GM18526 (cell line): ENCODE measurements around the gene ASTN2.

Experiments
- POLR2A ChIP-seq: IDR thresholded peaks from 3 replicates; pipeline ENCODE4 v1.6.1; 2011; ENCODE audit not compliant: insufficient read length; ENCODE audit errors: extremely low read depth

ASTN2 gene

GRCh38 chr9:116549786-116550660 is 864.8 kb downstream of the ASTN2 start:
- TF ChIP-seq POLR2A, result no peak

DNA sequence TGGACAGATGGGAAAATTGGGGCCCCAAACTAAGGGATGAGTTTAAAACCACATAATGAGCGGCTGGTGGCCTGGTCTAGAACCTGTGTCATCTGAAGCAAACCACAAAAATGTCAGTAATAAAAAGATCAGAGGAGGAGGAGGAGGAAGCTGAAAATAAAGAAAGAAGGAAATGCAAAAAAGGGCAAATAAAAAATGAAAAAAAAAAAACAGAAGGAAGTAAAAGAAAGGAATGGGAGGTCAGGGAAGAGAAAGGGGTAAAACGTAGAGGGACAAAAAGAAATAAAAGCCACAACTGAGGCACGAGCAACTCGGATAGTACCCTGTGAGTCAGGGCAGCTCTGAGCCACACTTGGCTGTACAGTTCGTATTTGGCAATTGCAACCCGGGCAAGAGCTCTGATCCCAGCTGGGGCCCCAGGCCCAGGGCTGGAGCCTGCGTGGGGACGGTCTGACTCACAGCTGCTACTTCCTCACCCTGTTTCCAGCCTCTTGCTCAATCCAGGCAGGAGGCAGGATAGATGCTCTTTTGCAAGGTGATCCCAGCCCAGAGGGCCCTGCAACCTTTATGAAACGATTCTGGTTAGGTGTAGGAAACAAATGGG is 865.7 kb downstream of the ASTN2 start:
- no peak for TF ChIP-seq POLR2A

DNA sequence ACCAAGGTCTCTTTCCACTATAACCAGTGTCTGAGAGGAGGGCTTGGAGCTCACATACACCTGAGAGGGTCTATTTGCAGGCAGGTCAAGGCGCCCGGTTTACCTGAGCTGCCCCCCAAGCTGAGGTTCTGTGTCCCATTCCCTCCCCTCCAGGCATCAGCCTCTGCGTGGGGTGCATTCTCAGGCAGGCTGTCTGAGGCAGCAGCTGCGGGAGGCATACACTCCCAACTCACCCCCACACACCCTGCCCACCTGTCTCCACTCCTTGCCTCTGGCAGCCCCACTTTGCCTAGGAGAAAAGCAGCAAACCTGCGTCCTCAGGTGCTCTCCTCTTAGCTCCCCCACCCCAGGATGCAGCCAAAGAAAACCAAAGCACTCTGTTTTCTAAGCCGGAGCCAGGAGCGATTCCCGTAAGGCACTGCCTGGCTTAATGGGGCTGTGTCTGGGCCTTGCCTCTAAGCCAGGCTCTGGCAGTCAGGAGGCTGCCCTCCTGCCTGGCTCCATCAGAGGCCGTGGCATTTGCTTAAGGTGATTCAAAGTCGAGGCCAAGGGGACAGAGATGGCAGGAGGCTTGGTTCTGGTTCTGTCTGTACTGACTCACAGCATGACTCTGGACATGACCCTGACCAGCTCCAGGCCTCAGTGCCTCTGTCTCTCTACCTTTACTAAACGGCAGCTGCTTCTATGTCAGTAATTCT is 867.0 kb downstream of the ASTN2 start:
- no peak for TF ChIP-seq POLR2A

GRCh38 chr9:116546711-116547581 is 867.9 kb downstream of the ASTN2 start:
- no peak for TF ChIP-seq POLR2A

DNA sequence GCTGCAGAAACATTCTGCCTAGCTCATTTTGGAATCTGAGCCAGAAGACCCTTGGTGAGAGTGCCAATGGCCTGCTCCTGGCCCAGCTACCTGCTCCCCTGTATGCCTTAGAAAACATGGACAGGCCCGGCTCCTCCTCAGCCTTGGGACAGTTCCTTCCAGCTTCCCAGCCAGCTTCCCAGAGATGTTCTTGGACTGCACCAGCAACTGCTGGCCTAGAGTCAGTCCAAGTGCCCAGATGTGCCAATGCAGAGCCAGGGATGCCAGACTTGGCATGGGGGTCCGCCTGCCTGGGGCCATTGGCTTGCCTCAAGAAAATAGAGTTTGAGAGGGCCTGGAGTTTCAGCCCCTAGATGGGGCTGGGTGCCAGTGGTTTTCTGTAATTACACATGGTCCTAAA is 870.0 kb downstream of the ASTN2 start:
- no peak for TF ChIP-seq POLR2A

- TF ChIP-seq POLR2A, result no peak
Observed at GRCh38 chr9:116543731-116544400, 871.0 kb downstream of the ASTN2 start.

- TF ChIP-seq POLR2A, result no peak
Observed at GRCh38 chr9:116541402-116541801, 873.5 kb downstream of the ASTN2 start.

DNA sequence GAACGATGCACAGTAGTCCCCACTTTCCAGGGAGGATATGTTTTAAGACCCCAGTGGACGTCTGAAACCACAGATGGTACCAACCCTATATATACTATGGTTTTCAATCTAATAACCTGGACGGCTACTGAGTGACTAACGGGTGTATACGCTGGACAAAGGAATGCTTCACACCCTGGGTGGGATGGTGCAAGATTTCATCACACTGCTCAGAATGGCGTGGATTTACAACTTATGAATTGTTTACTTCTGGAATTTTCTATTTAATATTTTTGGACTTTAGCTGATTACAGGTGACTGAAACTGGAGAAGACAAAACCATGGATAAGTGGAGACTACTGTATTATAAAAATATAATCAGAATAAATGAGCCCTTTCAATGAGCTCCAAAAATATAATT is 875.3 kb downstream of the ASTN2 start:
- TF ChIP-seq POLR2A, result no peak

DNA sequence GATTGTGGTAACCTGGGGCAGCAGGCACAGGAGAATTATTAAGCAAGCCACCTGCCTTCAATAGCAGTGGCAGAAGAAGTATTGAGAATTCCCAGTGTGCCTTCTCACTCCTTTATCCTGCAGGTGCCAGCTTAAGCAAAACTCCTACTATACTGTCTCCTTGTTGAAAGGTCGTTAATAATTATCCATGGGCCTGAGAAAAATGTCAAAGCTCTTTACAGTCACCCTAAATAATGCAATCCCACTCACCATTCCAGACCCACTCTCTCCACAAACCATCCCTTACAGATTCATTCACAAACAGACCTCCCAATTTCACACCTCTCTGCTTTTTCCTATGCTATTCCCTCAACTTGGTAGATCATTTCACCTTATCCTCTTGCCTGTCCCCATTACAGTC is 889.2 kb downstream of the ASTN2 start:
- no peak for TF ChIP-seq POLR2A

DNA sequence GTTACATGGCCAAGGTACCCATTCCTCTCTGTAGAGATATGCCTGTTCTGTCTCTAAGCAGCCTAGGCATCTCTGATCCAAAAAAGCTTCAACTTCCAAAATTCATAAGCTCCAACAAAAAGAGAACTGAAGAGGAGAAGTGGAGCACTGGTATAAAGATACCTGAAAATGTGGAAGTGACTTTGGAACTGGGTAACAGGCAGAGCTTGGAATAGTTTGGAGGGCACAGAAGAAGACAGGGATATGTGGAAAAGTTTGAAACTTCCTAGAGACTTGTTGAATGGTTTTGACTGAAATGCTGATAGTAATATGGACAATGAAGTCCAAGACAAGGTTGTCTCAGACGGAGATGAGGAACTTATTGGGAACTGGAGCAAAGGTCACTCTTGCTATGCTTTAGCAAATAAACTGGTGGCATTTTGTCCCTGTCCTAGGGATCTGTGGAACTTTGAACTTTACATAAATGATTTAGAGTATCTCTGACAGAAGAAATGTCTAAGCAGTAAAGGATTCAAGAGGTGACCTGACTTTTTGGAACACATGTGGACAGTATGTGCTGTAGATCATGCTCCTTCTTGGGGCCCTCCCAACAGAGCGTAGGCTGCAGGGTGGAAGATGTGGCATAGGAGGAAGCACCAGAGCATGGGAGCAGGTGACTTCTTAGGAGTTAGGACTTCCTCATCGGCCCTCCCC is 889.9 kb downstream of the ASTN2 start:
- no peak for TF ChIP-seq POLR2A

GRCh38 chr9:116520218-116520617 is 894.6 kb downstream of the ASTN2 start:
- no peak for TF ChIP-seq POLR2A

DNA sequence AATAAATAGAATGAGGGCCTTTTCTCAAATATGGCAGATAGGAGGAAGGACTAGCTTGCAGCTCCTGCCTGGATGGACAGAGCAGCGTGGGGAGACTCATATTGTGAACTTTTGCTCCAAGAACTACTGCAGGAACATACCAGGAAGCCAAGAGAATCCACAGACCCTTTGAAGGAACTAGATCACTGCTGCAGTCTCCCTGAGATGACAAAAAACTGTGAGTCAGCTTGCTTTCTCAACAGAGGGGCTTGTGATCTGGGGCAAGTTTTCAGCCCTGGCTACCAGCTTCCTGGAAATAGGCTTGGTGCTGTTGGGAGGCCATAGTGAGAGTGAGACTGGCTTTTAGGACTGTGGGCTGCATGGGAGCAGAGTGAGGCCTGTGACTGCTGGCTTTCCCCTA is 898.4 kb downstream of the ASTN2 start:
- TF ChIP-seq POLR2A, result no peak

DNA sequence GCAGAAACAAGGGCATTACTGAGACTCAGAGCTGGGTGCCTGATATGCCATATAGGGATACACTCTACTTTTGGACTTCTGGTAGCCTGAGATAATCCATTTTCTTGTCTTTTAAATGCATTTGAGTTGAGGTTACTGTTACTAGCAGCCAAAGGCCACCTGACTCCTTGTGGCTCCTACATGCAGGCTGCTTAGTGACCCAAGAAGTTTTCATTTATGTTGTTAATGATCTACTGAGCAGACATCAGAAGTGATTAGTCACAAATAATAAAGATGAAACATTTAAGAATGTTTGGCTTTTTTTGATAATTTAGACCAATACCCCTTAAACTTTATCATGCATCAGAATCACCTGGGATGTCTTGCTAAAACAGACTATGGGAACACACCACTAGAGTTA is 899.3 kb downstream of the ASTN2 start:
- TF ChIP-seq POLR2A, result no peak

DNA sequence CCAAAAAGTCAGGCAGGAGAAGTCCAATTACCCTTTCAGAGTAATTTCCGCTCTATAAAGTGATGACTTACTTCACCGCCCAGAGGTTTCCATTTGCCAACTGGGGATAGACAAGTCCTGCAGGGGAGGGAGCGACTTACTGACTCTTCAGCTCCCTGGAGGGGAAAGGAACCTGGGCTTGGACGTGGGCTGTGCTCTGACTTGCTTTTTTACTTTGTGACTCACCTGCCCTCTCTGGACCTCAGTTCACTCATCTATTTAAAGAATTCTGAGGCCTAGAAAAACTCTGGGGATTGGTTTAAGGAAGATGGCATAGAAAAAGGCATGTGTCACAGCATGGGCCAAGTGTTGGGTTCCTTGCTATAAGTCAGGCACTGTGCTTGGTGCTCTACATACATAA is 908.2 kb downstream of the ASTN2 start:
- no peak for TF ChIP-seq POLR2A

- TF ChIP-seq POLR2A, result no peak
Observed at GRCh38 chr9:116504893-116505480, 909.9 kb downstream of the ASTN2 start.
